AG04449 (cell line): Measurements from ENCODE around the gene PLPPR2.

Experiments used
- CTCF ChIA-PET: fragments of 350-600 bp; formaldehyde crosslinking; extraction: SDS; loops from one replicate; lab custom pipeline; 2021; ENCODE audit warnings: antibody characterized with exemption; lab: Yijun Ruan, JAX
- POLR2A ChIA-PET: fragments of 400-600, 350-600 bp; formaldehyde crosslinking; extraction: SDS; loops from one replicate; lab custom pipeline; 2020; ENCODE audit warnings: antibody characterized with exemption, inconsistent platforms; lab: Yijun Ruan, JAX
- DNase-seq: peaks from one replicate; pipeline ENCODE4 v3.0.0-alpha.2; 2010; ENCODE audit warnings: low read depth, low spot score
- H3K4me3 ChIP-seq: 2 replicates; pipeline ENCODE4 v1.5.1; 2011; ENCODE audit warnings: low read depth, mild to moderate bottlenecking, control low read depth, low read length
- CTCF ChIP-seq: IDR thresholded peaks from one replicate; pipeline ENCODE4 v1.5.1; 2011; ENCODE audit warnings: mild to moderate bottlenecking, moderate library complexity, low read length, control low read depth, inconsistent platforms; ENCODE audit not compliant: insufficient read depth; ENCODE audit errors: missing control alignments

PLPPR2 gene

GRCh38 chr19:11365557-11366117 is 10.4 kb downstream of the PLPPR2 start:
- no peak for TF ChIP-seq CTCF
- CTCF ChIA-PET, result interaction anchor here (2.4 kb wide), 1 partner anchor 117 kb away, joined by 7 read pairs; no protein-coding TSS in a partner anchor
- POLR2A ChIA-PET, result interaction anchor here (0.6 kb wide), 1 partner anchor 74 kb away, joined by 3 read pairs; no protein-coding TSS in a partner anchor
- no peak overlapping the region for H3K4me3 ChIP-seq
- no peak for DNase-seq

DNA sequence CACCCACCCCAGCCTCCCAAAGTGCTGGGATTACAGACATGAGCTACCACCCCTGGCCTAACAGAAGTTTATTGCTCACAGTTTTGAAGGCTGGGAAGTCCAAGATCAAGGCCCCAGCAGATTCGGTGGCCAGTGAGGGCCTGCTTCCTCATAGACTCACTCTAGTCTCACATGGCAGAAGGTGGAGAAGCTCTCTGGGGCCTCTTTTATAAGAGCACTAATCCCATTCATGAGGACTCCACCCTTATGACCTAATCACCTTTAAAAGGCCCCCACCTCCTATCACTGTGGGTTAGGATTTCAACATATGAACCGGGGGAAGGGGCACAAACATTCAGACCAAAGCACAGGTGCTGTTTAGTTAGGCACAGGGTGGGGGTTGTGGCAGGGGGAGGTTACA is 12.3 kb downstream of the PLPPR2 start:
- no peak for TF ChIP-seq CTCF
- POLR2A ChIA-PET, result no interaction called here
- DNase-seq, result no peak
- CTCF ChIA-PET, result interaction anchor here (2.4 to 3.5 kb wide), 2 partner anchors 13 to 115 kb away, joined by 7 to 17 read pairs; no protein-coding TSS in a partner anchor
- H3K4me3 ChIP-seq, result no peak overlapping the region

- DNase-seq, result no peak
- CTCF ChIA-PET, result interaction anchor here (0.7 to 3.5 kb wide), 2 partner anchors 10 to 11 kb away, joined by 3 to 17 read pairs; no protein-coding TSS in a partner anchor
- POLR2A ChIA-PET, result no interaction called here
- no peak overlapping the region for H3K4me3 ChIP-seq
- no peak for TF ChIP-seq CTCF
These were observed 15.5 kb downstream of the PLPPR2 start for GRCh38 chr19:11370744-11371143.

- no peak for TF ChIP-seq CTCF
- H3K4me3 ChIP-seq, result no peak overlapping the region
- CTCF ChIA-PET, result no interaction called here
- DNase-seq, result no peak
- POLR2A ChIA-PET, result interaction anchor here (1.4 kb wide), 1 partner anchor 12 kb away, joined by 3 read pairs; no protein-coding TSS in a partner anchor
These were observed 18.1 kb downstream of the PLPPR2 start for GRCh38 chr19:11373166-11373884.

- ChIA-PET POLR2A (interaction anchor here (0.8 to 1.5 kb wide), 5 partner anchors 11 to 61 kb away, joined by 3 to 11 read pairs (median 3); partner anchors contain the start of genes CCDC159, ODAD3, PRKCSH and TMEM205), CTCF (interaction anchor here (0.8 to 5.6 kb wide), 4 partner anchors 28 to 108 kb away, joined by 3 to 18 read pairs (median 4); partner anchors contain the start of genes CCDC159 and TMEM205)
- peak overlapping the region; percentile 51 for H3K4me3 ChIP-seq
- no peak for DNase-seq
- TF ChIP-seq CTCF, result no peak
These were observed 18.7 kb downstream of the PLPPR2 start for GRCh38 chr19:11373885-11374432.
